ENCODE data around the gene LRRK1. TPM values are rescaled to one million over a fixed set of nuclear protein-coding genes. Genes with fewer than 3 reads are reported as not detected.

The LRRK1 gene
- total and polyA plus RNA-seq, 2 experiments from 2014 or later = 2.6 to 4.5 TPM

DNA sequence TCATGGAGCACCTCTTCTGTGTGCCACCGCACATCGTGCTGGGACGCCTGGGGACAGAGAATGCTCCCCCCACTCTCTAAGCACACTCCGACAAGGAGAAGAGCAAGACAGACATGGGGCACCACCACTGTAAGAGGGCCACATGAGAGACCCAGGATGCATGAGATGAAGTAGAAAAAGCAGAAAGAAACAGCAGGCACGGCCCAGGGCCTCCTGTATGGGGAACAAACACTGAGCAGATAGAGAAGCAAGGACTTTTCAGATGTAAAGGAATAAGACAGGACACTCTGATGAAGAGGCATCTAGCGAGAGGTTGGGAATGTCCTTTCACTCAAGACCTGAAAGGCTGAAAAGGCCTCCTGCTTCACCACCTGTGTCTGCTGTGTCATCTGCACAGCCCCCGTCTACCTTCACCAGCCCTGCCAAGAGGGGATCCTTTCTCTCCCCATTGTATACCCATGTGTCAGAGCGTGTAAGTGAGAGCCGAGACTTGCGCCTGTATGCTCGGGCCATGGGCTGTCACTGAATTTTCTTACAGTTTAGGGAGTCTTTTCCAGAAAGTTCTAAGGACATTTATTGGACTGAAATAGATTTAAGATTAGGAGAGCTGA lies 125.6 kb downstream of the LRRK1 start:
- H3K36me3 Mint-ChIP-seq (ENCODE audit: low read depth) = no peaks in the 10 kb centered on the region
- Histone ChIP-seq H3F3A (replicated peaks; ENCODE audit: low read depth) (no peaks in the 10 kb centered on the region), H3K9me2 (ENCODE audit: insufficient read depth) (no peaks in the 10 kb centered on the region), H3K27ac (ENCODE audit: low read depth) (no peak overlapping the region), H3K79me2 (replicated peaks; ENCODE audit: insufficient read depth) (no peaks in the 10 kb centered on the region), H3K27me3 (ENCODE audit: insufficient read depth) (no peaks in the 10 kb centered on the region), H3K4me3 (no peak overlapping the region), H2AFZ (no peak overlapping the region; the same call in 1 of the 2 replicates), H4K20me1 (replicated peaks; ENCODE audit: insufficient read depth) (no peaks in the 10 kb centered on the region), H3K4me1 (ENCODE audit: insufficient read depth) (peaks cover 18% of the 10 kb centered on the region), H3K4me2 (no peak overlapping the region), H3K36me3 (ENCODE audit: insufficient read depth) (no peaks in the 10 kb centered on the region)
- no peak overlapping the region for H3K4me3 Mint-ChIP-seq
- no peaks in the 10 kb centered on the region for H3K9me3 Mint-ChIP-seq
- H3K27me3 Mint-ChIP-seq (ENCODE audit: insufficient read depth, low read depth, poor library complexity) = peaks cover 30% of the 10 kb centered on the region
- no peak overlapping the region for H3K27ac Mint-ChIP-seq
- H3K4me1 Mint-ChIP-seq = peaks cover 32% of the 10 kb centered on the region
- DNase-seq (ENCODE audit: low spot score) (no peak), ATAC-seq (no peak)
- TF ChIP-seq POLR2AphosphoS5 (IDR thresholded peaks at IDR 0.05; ENCODE audit: low read depth) (no peak), STAT1 (IDR thresholded peaks at IDR 0.05; ENCODE audit: unreplicated experiment) (no peak), ZNF114 (CRISPR knock-in tag; IDR thresholded peaks at IDR 0.05) (no peak)

DNA sequence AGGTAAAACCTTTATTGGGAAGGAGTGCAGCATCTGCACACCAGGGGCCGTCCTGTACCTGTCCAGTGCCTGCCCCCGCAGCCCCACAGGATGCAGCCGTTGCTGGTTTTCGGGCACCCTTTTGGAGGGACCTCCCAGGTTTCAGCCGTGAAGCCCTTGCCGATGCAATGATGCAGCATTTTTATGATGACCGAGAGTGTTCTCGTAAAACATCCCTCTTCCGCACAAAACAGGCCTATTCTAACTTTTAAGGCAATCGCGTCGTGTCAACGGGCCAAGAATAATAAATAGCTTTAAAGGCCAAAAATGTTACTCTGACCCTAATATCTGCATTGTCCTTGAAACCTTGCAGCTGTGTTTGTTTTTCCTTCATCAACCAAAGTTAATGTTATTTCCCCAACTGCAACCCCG lies 126.1 kb downstream of the LRRK1 start:
- Mint-ChIP-seq H3K4me3 (no peak overlapping the region), H3K27me3 (ENCODE audit: insufficient read depth, low read depth, poor library complexity) (peaks cover 30% of the 10 kb centered on the region), H3K4me1 (peaks cover 32% of the 10 kb centered on the region), H3K36me3 (ENCODE audit: low read depth) (no peaks in the 10 kb centered on the region), H3K27ac (no peak overlapping the region), H3K9me3 (no peaks in the 10 kb centered on the region)
- H3K4me2 ChIP-seq = no peak overlapping the region
- H3K27ac ChIP-seq (ENCODE audit: low read depth) = no peak overlapping the region
- H3K27me3 ChIP-seq (ENCODE audit: insufficient read depth) = no peaks in the 10 kb centered on the region
- no peak for DNase-seq (ENCODE audit: low spot score)
- no peaks in the 10 kb centered on the region for H3F3A ChIP-seq (replicated peaks; ENCODE audit: low read depth)
- H3K9me2 ChIP-seq (ENCODE audit: insufficient read depth) = no peaks in the 10 kb centered on the region
- H3K36me3 ChIP-seq (ENCODE audit: insufficient read depth) = no peaks in the 10 kb centered on the region
- no peak overlapping the region for H3K4me3 ChIP-seq
- H3K79me2 ChIP-seq (replicated peaks; ENCODE audit: insufficient read depth) = no peaks in the 10 kb centered on the region
- H3K4me1 ChIP-seq (ENCODE audit: insufficient read depth) = peaks cover 18% of the 10 kb centered on the region
- H2AFZ ChIP-seq = no peak overlapping the region
- H4K20me1 ChIP-seq (replicated peaks; ENCODE audit: insufficient read depth) = no peaks in the 10 kb centered on the region
- ATAC-seq = no peak
- TF ChIP-seq POLR2AphosphoS5 (IDR thresholded peaks at IDR 0.05; ENCODE audit: low read depth) (no peak), CREB1 (CRISPR knock-in tag; IDR thresholded peaks at IDR 0.05; ENCODE audit: low read depth) (no peak), EZH2phosphoT487 (IDR thresholded peaks at IDR 0.05; ENCODE audit: unreplicated experiment) (no peak), STAT1 (IDR thresholded peaks at IDR 0.05; ENCODE audit: unreplicated experiment) (no peak), EZH2 (IDR thresholded peaks at IDR 0.05; ENCODE audit: low read depth, unreplicated experiment) (no peak), ZNF462 (CRISPR knock-in tag; IDR thresholded peaks at IDR 0.05) (no peak), ZNF114 (CRISPR knock-in tag; IDR thresholded peaks at IDR 0.05) (no peak), ZNF331 (CRISPR knock-in tag; IDR thresholded peaks at IDR 0.05; ENCODE audit: low read depth) (no peak)
- TF ChIP-seq, protein P1, sequence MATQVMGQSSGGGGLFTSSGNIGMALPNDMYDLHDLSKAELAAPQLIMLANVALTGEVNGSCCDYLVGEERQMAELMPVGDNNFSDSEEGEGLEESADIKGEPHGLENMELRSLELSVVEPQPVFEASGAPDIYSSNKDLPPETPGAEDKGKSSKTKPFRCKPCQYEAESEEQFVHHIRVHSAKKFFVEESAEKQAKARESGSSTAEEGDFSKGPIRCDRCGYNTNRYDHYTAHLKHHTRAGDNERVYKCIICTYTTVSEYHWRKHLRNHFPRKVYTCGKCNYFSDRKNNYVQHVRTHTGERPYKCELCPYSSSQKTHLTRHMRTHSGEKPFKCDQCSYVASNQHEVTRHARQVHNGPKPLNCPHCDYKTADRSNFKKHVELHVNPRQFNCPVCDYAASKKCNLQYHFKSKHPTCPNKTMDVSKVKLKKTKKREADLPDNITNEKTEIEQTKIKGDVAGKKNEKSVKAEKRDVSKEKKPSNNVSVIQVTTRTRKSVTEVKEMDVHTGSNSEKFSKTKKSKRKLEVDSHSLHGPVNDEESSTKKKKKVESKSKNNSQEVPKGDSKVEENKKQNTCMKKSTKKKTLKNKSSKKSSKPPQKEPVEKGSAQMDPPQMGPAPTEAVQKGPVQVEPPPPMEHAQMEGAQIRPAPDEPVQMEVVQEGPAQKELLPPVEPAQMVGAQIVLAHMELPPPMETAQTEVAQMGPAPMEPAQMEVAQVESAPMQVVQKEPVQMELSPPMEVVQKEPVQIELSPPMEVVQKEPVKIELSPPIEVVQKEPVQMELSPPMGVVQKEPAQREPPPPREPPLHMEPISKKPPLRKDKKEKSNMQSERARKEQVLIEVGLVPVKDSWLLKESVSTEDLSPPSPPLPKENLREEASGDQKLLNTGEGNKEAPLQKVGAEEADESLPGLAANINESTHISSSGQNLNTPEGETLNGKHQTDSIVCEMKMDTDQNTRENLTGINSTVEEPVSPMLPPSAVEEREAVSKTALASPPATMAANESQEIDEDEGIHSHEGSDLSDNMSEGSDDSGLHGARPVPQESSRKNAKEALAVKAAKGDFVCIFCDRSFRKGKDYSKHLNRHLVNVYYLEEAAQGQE (IDR thresholded peaks at IDR 0.05; ENCODE audit: unreplicated experiment) = no peak
- TF ChIP-seq, protein P2, sequence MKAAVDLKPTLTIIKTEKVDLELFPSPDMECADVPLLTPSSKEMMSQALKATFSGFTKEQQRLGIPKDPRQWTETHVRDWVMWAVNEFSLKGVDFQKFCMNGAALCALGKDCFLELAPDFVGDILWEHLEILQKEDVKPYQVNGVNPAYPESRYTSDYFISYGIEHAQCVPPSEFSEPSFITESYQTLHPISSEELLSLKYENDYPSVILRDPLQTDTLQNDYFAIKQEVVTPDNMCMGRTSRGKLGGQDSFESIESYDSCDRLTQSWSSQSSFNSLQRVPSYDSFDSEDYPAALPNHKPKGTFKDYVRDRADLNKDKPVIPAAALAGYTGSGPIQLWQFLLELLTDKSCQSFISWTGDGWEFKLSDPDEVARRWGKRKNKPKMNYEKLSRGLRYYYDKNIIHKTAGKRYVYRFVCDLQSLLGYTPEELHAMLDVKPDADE (IDR thresholded peaks at IDR 0.05) = no peak

Data from GM23338 (cell line).